ENCODE data around the gene IL6ST.

DNA sequence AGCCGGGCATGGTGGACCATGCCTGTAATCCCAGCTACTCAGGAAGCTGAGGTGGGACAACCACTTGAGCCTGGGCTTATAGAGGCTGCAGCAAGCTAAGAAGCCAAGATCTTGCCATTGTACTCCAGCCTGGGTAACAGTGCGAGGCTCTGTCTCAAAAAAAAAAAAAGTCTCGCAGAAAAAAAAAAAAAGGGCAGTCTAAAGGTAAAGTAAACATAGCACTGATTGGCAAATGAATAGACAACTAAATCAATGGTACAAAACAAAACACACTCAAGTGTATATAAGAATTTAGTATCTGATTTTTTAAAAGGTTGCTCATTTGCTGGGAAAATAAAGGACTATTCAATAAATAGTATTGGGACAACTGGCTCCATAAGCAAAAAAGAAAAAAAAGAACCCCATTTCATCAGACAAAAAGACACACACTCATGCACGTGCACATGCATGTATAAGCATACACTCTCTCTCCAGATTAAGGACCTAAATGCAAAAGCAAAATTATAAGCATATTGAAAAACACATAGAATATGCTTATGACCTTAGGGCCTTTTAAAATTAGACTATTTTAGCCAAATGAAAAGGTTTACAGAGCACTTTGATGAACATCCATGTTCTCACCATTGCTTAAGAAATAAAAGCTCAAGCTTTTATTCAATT lies 5.7 kb downstream of the IL6ST start:
- TF ChIP-seq CTCF (conservative IDR thresholded peaks at IDR 0.05; ENCODE audit: low read depth, low read length) (no peak), EZH2 (IDR thresholded peaks at IDR 0.05; ENCODE audit: borderline replicate concordance, low read depth, low read length, poor library complexity, severe bottlenecking) (no peak)

All from A673 (cell line).